ENCODE data around the gene MKX. TPM values are rescaled to one million over a fixed set of nuclear protein-coding genes. Genes with fewer than 3 reads are reported as not detected.

MKX gene, protein sequence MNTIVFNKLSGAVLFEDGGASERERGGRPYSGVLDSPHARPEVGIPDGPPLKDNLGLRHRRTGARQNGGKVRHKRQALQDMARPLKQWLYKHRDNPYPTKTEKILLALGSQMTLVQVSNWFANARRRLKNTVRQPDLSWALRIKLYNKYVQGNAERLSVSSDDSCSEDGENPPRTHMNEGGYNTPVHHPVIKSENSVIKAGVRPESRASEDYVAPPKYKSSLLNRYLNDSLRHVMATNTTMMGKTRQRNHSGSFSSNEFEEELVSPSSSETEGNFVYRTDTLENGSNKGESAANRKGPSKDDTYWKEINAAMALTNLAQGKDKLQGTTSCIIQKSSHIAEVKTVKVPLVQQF
- total RNA-seq = 10 to 100 TPM in 3 of 8 experiments, 1 to 10 TPM in 1, under 1 TPM in 4; 0.17 to 66.1 (median 1.3) TPM

DNA sequence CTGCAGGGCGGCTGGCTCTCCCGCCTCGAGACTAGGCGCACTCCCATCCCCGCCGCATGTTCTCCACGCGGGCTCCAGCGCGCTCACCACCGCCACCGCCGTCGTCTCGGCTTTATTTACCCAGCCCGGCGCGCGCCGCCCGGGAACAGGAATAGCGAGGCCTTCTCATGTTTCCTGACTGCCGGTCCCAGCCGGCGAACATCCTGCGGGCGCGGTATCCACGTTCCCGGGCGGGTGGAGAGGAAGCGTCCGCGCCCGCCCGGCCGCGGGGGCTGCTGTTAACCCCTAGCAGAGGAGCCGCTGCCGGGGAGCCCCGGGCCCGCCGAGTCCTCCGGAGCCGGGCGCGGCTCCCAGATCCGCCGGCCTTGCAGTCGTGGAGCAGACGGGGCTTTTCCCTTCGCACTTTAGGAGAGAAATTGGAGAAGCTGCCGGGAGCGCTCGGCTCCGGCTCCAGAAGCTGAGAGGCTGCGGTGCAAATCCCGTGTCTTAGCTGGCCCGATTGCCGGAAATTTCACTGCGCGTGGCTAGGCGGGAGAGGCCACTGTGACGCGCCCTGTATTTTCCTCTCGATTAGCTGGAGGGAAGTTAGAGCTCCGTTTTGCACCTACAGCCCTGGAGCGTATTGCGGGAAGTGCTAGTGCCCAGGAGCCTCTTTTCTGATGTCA is at the start of gene MKX:
Gene MKX (minus strand): TSS at position 88 of the 665 bp plus-strand sequence. CDS start 2,404 bp downstream, outside the sequence.
- 0 to 2% (median 0%) methylated on average over 1 to 20 of the region's 69 CpGs; no CpG with 5 or more reads in 5 of the 10 experiments for WGBS, 10 experiments
- peak; percentile 1 to 20 (median 11) for ATAC-seq (replicated peaks in 6 of 8)
- Histone ChIP-seq H3K27ac (no peak within 1 kb of the TSS), H3K4me3 (peak within 1 kb of the TSS; percentile 47 to 59 (median 48)), H3K4me1 (replicated peaks in 1 of 2) (peaks cover 9 to 25% of the 10 kb centered on the region in 2 donors)
- in situ Hi-C loops (cut with MboI; ENCODE audit: low pct_unique_long_range_greater_than_20kb in 2 of 9, low sequenced_read_pairs in 9 of 9, unreplicated experiment in 9 of 9) = loop anchor here in 4 of 9 experiments (25.0 kb wide), 4 partner anchors 184 to 466 kb away; no protein-coding TSS in a partner anchor

DNA sequence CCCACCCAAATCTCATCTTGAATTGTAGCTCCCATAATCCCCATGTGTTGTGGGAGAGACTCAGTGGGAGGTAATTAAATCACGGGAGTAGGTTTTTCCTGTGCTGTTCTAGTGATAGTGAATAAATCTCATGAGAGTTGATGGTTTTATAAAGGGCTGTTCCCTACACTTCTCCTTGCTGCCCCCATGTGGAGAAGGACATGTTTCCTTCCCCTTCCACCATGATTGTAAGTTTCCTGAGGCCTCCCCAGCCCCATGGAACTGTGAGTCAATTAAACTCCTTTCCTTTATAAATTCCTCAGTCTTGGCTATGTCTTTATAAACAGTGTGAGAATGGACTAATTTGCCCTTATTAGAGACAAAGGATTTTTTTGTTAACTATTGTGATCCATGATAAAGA is 48.5 kb upstream of the MKX start:
- ATAC-seq (replicated peaks in 6 of 8) = peak in 2 of 8 experiments; percentile 27 to 47
- H3K4me1 ChIP-seq (replicated peaks in 1 of 2) = no peaks in the 10 kb centered on the region
- 0 to 100% (median 43%) methylated on average over 1 of the region's 1 CpG; no CpG with 5 or more reads in 2 of the 10 experiments for WGBS, 10 experiments

DNA sequence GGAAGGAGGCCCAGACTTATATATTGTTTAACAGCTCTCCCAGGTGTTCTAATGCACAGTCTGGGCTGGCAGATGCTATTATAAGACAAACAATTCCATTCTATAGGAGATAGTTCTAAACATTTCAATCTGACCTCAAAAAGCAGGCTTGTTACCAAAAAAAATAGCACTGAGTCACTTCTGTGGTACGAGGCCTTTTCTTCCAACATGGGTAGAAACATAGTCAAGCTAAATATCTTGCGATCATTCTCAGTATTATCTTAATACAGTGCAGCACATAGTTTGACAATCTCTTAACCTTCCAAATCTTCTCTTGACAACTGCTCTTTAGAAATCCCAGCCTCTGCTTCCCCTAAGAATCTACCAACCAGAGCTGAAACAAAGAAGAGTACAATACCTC is 46.6 kb upstream of the MKX start:
- no peaks in the 10 kb centered on the region for H3K4me1 ChIP-seq (replicated peaks in 1 of 2)
- no peak for ATAC-seq (replicated peaks in 6 of 8)
- no peak overlapping the region for H3K4me3 ChIP-seq
- no peak overlapping the region for H3K27ac ChIP-seq
- WGBS, 10 experiments = 79 to 100% (median 88%) methylated on average over 1 to 2 of the region's 2 CpGs
- in situ Hi-C loops (cut with MboI; ENCODE audit: low pct_unique_long_range_greater_than_20kb in 2 of 9, low sequenced_read_pairs in 9 of 9, unreplicated experiment in 9 of 9) = no loop called here

More for the DNA sequence above, 48.5 kb upstream of the MKX start:
- H3K4me3 ChIP-seq = no peak overlapping the region
- no peak overlapping the region for H3K27ac ChIP-seq
- in situ Hi-C loops (cut with MboI; ENCODE audit: low pct_unique_long_range_greater_than_20kb in 2 of 9, low sequenced_read_pairs in 9 of 9, unreplicated experiment in 9 of 9) = no loop called here

DNA sequence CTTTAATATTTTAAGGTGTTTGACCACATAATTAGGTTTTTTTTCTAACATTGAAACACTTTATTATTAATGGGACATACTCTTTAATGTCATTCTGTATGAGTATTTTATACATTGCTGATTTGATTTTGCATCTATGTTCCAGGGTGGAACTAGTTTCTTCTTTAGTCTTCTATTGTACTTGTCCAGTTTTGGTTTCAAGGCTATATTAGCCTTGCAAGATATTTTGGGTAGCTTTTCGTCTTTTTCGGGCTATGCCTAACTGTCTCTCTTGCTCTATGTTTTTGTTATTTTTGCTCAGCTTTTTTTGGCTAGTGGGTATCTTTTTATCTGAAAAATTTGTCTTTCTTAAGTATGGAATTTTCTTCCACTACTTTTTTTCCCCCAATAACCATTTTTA is 38.7 kb upstream of the MKX start:
- 20 to 100% (median 100%) methylated on average over 1 to 2 of the region's 2 CpGs for WGBS, 10 experiments
- in situ Hi-C loops (cut with MboI; ENCODE audit: low pct_unique_long_range_greater_than_20kb in 2 of 9, low sequenced_read_pairs in 9 of 9, unreplicated experiment in 9 of 9) = no loop called here
- H3K4me1 ChIP-seq (replicated peaks in 1 of 2) = peaks cover 0 to 2% of the 10 kb centered on the region in 2 donors
- ATAC-seq (replicated peaks in 6 of 8) = no peak
- H3K4me3 ChIP-seq = no peak overlapping the region
- no peak overlapping the region for H3K27ac ChIP-seq

DNA sequence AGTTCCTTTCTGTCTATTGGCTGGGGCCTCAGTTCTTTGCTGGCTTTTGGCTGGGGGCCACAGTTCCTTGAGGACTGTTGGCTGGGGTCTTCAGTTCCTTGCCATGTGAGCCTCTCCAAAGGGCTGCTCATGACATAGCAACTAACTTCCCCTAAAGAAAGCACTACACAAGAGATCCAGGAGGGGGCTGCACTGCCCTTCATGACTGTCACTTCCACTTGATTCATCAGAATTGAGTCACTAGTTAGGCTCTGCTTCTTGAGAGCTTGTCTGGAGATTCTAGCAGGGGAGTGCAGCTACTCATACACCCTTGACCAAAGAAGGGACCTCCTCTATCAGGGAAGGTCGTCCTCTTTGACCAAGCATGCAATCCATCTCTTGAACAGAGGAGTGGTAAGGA is 38.0 kb upstream of the MKX start:
- H3K4me1 ChIP-seq (replicated peaks in 1 of 2) = peaks cover 0 to 2% of the 10 kb centered on the region in 2 donors
- no peak overlapping the region for H3K4me3 ChIP-seq
- 0 to 75% (median 50%) methylated on average over 1 of the region's 1 CpG; no CpG with 5 or more reads in 3 of the 10 experiments for WGBS, 10 experiments
- in situ Hi-C loops (cut with MboI; ENCODE audit: low pct_unique_long_range_greater_than_20kb in 2 of 9, low sequenced_read_pairs in 9 of 9, unreplicated experiment in 9 of 9) = no loop called here
- no peak overlapping the region for H3K27ac ChIP-seq
- peak in 3 of 8 experiments; percentile 38 to 70 (median 45) for ATAC-seq (replicated peaks in 6 of 8)

DNA sequence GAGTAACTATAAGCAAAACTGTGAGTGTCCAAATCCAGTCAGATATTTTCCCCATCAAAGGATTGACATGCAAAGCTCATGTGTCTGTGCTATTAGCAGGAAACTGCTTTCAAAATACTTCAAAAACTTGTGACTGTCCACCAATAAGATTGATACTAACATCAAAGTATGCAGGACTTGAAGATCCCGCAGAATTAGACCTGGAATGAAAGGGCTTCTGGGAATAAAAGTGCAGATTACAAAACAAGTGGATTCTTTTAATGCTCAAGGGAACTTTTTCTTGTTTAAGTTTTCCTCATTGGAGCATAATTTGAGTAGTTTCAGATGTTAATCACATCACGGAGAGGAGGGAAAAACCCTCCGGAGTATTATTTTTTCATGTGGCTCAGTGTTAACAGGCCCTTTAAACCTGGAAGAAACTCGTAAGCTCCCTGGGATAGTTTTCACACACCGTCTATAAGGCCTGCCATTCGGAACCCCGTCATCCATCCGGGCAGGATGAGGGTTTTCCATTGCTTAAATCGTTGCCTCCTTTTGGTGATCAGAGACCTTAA is 33.9 kb upstream of the MKX start:
- H3K27ac ChIP-seq = no peak overlapping the region
- H3K4me3 ChIP-seq = no peak overlapping the region
- 4 to 88% (median 76%) methylated on average over 1 to 9 of the region's 9 CpGs; no CpG with 5 or more reads in 1 of the 10 experiments for whole genome bisulfite sequencing, 10 experiments
- H3K4me1 ChIP-seq (replicated peaks in 1 of 2) = no peaks in the 10 kb centered on the region
- in situ Hi-C loops (cut with MboI; ENCODE audit: low pct_unique_long_range_greater_than_20kb in 2 of 9, low sequenced_read_pairs in 9 of 9, unreplicated experiment in 9 of 9) = no loop called here
- ATAC-seq (replicated peaks in 6 of 8) = no peak

DNA sequence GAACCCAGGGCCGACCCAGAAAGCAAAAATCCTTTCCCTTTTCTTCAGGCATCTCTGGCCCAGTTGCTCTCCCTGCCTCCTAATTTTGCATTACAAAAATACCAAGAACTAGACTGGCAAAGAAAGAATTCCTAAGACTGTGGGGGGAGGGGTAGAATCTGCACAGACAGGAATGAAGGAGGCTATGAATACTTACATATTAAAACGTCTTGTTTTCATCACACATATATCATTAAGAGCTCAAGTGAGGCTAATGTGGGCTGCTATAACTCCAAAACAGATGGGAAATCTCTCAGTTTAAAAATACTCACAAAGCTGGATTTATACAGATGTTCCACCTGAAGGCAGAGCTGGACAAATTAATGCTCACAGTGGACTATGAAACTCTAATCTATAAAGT is 29.2 kb upstream of the MKX start:
- 0 to 71% (median 21%) methylated on average over 1 to 2 of the region's 2 CpGs for WGBS, 10 experiments
- Histone ChIP-seq H3K4me3 (no peak overlapping the region), H3K27ac (no peak overlapping the region), H3K4me1 (replicated peaks in 1 of 2) (no peaks in the 10 kb centered on the region)
- in situ Hi-C loops (cut with MboI; ENCODE audit: low pct_unique_long_range_greater_than_20kb in 2 of 9, low sequenced_read_pairs in 9 of 9, unreplicated experiment in 9 of 9) = no loop called here
- peak in 2 of 8 experiments; percentile 28 to 95 for ATAC-seq (replicated peaks in 6 of 8)

DNA sequence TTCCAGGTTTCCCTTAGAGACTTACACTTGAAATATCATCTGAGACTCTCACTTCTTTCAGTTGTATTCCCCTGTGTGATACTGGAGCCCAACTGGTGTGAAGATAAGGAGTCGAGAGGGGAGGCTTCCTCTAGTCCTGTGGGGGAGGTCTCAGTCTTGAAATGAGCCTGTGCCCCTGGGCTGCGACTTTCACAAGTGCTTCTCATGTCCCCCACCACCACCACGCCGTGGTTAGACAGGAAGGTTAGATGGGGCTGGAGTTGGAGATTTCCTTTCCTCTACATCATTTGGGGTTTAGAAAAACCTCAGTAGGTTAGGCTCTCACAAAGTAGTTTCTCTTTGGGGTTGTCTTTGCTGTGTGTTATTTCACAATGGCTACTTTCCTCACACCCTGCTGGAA is 25.6 kb upstream of the MKX start:
- in situ Hi-C loops (cut with MboI; ENCODE audit: low pct_unique_long_range_greater_than_20kb in 2 of 9, low sequenced_read_pairs in 9 of 9, unreplicated experiment in 9 of 9) = no loop called here
- Histone ChIP-seq H3K27ac (no peak overlapping the region), H3K4me1 (replicated peaks in 1 of 2) (no peaks in the 10 kb centered on the region), H3K4me3 (no peak overlapping the region)
- ATAC-seq (replicated peaks in 6 of 8) = no peak
- 0 to 100% (median 79%) methylated on average over 1 to 3 of the region's 4 CpGs; no CpG with 5 or more reads in 7 of the 10 experiments for WGBS, 10 experiments

DNA sequence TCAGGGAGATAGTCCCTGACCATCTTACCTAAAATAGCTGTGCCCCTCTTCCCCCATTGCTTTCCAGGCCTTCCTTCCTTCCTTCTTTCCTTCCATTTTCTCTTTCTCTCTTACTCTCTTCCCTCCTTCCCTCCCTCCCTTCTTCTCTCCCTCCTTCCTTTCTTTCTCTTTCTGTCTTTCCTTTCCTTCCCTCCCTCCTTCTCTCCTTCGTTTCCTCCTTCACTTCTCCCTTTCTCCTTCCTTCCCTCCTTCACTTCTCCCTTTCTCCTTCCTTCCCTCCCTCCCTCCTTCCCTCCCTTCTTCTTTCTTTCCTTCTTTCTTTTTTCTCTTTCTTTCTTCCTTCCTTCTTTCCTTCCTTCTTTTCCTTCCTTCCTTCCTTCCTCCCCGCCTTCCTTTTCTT is 24.6 kb upstream of the MKX start:
- in situ Hi-C loops (cut with MboI; ENCODE audit: low pct_unique_long_range_greater_than_20kb in 2 of 9, low sequenced_read_pairs in 9 of 9, unreplicated experiment in 9 of 9) = no loop called here
- H3K27ac ChIP-seq = no peak overlapping the region

DNA sequence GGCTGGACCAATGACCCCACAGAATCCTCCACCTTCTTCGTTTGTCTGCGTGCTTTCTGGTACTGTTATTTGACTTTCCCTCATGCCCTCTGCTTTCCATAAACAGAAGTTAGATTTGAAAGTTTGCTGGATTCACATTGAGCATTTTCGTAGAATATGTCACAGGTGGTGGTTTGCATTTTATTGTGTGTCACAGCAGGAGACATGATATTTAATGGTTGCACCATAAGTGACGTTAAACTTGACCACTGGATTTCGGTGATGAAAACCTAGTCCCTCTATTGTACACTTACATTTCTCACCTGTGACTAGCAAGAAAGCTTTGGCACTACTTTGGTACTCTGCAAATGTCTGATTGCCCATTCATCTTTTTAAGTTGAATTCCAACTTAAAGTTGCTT is 15.2 kb upstream of the MKX start:
- no peak overlapping the region for H3K27ac ChIP-seq
- in situ Hi-C loops (cut with MboI; ENCODE audit: low pct_unique_long_range_greater_than_20kb in 2 of 9, low sequenced_read_pairs in 9 of 9, unreplicated experiment in 9 of 9) = no loop called here
- H3K4me3 ChIP-seq = no peak overlapping the region
- no peaks in the 10 kb centered on the region for H3K4me1 ChIP-seq (replicated peaks in 1 of 2)
- no peak for ATAC-seq (replicated peaks in 6 of 8)
- 67 to 100% (median 83%) methylated on average over 1 to 5 of the region's 5 CpGs; no CpG with 5 or more reads in 1 of the 10 experiments for WGBS, 10 experiments

More for the DNA sequence above, 24.6 kb upstream of the MKX start:
- H3K4me3 ChIP-seq = no peak overlapping the region
- no peak for ATAC-seq (replicated peaks in 6 of 8)
- WGBS, 10 experiments = 0 to 92% (median 73%) methylated on average over 1 to 2 of the region's 2 CpGs; no CpG with 5 or more reads in 1 of the 10 experiments
- H3K4me1 ChIP-seq (replicated peaks in 1 of 2) = no peaks in the 10 kb centered on the region

DNA sequence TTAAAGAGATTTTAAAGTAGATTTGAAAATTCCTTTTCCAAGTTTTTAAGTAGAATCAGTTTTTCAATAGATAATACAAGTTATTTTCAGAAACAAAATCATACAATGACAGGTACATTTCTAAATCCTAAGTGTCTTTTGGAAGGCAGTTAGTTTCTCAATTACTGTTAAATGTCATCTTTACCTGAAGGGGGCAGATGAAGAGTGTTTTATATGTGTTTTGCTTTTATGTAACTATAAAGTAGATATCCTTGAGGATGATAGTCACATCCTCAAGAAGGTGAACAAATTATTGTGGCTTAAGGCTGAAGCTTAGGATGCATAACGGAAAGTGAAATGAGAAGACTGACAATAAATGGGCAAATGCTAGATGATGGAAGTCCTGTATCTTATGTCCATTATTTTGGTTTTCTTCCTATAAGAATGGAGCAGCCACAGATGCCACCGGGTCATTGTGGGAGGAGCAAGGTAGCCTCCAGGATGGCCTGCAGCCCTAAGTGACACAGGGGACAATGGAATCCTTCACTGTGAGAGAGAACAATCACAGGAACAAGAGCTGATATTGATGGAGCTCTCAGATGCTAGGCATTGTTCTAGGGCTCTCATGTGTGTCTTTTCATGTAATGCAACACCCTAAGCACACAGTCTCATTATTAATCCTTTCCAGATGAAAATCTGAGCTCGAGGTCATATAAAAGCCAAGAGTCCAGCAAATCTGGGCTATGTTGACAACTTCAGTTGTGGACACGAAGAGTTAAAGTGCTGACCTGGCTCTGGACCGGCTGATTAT is 14.1 kb upstream of the MKX start:
- ATAC-seq (replicated peaks in 6 of 8) = peak in 1 of 8 experiments; percentile 24
- Histone ChIP-seq H3K27ac (no peak overlapping the region), H3K4me3 (no peak overlapping the region), H3K4me1 (replicated peaks in 1 of 2) (no peaks in the 10 kb centered on the region)
- in situ Hi-C loops (cut with MboI; ENCODE audit: low pct_unique_long_range_greater_than_20kb in 2 of 9, low sequenced_read_pairs in 9 of 9, unreplicated experiment in 9 of 9) = no loop called here
- 31 to 100% (median 56%) methylated on average over 1 to 5 of the region's 5 CpGs for WGBS, 10 experiments

DNA sequence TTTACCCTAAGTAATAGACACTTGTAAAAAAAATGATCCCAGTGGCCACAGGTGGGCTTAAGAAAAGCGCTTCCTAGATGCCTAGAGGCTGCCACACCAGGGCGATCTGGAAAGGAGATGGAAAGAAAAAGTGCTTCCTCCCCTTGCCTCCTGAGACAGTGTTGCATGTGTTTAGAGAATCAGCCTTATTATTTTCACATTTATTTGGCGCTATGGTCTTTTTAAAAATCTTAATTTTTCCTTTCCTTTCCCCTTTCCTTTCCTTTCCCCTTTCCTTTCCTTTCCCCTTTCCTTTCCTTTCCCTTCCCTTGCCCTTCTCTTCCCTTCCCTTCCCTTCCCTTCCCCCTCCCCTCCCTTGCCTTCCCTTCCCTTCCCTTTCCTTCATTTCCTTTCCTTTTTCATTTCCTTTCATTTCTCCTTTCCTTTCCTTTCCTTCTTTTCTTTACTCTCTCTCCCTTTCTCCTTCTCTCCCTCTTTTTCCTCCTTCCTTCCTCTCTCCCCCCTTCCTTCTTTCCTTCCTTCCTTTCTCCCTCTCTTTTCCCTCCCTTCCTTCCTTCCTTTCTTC is 7.1 kb upstream of the MKX start:
- in situ Hi-C loops (cut with MboI; ENCODE audit: low pct_unique_long_range_greater_than_20kb in 2 of 9, low sequenced_read_pairs in 9 of 9, unreplicated experiment in 9 of 9) = no loop called here
- Histone ChIP-seq H3K4me3 (no peak overlapping the region), H3K4me1 (replicated peaks in 1 of 2) (no peaks in the 10 kb centered on the region), H3K27ac (no peak overlapping the region)
- WGBS, 10 experiments = 69 to 90% (median 80%) methylated on average over 2 to 3 of the region's 3 CpGs; no CpG with 5 or more reads in 7 of the 10 experiments
- ATAC-seq (replicated peaks in 6 of 8) = no peak
